NCI-H2196 treated with DMSO at 0.1 percent for 48 hours (cell line): Measurements from ENCODE around the gene ACAD8.

ENCODE experiments used
- DNase-seq: peaks from one replicate; lab custom pipeline; 2025; ENCODE audit not compliant: unreplicated experiment; lab: John Stamatoyannopoulos, UW

Gene ACAD8

GRCh38 chr11:134289167-134289566 lies 35.8 kb downstream of the ACAD8 start:
- DNase-seq = no peak

GRCh38 chr11:134289789-134290188 lies 36.4 kb downstream of the ACAD8 start:
- DNase-seq = no peak

- no peak for DNase-seq
These were observed 37.3 kb downstream of the ACAD8 start for GRCh38 chr11:134290646-134291045.

GRCh38 chr11:134291196-134291595 lies 37.8 kb downstream of the ACAD8 start:
- no peak for DNase-seq

DNA sequence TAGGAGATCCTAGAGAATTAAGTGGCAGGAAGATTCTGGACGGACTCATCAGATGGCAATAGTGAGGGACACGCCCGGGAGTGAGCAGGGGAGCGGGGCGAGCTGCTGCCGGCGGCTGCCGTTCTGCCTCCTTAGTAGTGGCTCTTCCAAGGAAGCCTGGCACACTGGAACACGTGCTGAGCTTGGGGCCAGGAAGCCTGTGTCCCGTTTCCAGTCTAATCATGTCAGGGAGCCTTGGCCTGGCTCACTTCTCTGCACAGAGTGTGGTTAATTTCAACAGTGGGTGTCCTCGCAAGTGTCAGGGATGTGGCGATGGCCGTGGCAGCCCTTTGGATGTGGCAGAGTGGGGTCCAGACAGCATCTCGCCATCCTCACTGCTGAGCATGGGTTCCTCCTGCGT lies 39.3 kb downstream of the ACAD8 start:
- DNase-seq = no peak

- no peak for DNase-seq
These were observed 40.0 kb downstream of the ACAD8 start for GRCh38 chr11:134293119-134294113.

GRCh38 chr11:134294664-134295063 lies 41.3 kb downstream of the ACAD8 start:
- DNase-seq = no peak

GRCh38 chr11:134312223-134312622 lies 58.9 kb downstream of the ACAD8 start:
- no peak for DNase-seq

GRCh38 chr11:134312807-134313206 lies 59.4 kb downstream of the ACAD8 start:
- DNase-seq = no peak

DNA sequence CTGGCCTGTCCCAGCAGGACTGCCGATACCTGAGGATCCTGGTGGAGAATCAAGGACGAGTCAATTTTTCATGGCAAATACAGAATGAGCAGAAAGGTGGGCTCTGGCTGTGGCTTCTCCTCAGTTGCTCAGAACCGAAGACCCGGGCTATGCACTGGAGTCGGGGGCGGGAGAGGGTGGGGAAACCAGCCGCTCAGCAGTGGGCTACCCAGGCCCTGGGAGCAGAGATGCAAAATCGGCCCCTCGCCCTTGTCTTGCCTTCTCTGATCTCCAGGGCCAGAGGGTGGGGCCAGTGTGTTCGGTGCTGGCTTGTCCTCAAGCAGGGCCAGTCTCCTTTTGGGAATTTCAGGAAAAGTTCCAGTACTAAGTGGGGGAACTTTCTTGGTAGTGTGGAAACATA lies 60.0 kb downstream of the ACAD8 start:
- no peak for DNase-seq

GRCh38 chr11:134313821-134314607 lies 60.6 kb downstream of the ACAD8 start:
- DNase-seq = no peak
